ENCODE data around the gene PDE6G.

DNA sequence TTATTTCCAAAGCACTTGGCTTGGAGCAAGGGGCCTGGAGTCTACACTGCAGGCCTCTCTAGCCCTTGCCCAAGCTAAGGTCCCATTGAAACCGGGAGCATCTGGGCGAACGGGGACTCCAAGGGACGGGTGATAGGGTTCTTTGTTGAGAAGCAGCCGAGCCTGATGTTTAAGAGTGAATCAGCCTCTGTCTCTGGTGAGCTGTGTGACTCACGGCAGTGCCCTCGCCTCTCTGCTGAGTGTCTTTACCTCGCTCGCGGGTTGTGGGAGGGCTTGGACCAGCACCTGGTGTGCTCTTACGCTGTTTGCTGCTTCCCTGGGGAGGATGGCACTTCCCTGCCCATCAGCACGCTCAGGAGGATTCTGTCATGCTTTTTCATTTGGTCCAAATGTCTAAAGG, 28.8 kb upstream of the PDE6G start:
- TF ChIP-seq, protein P1, sequence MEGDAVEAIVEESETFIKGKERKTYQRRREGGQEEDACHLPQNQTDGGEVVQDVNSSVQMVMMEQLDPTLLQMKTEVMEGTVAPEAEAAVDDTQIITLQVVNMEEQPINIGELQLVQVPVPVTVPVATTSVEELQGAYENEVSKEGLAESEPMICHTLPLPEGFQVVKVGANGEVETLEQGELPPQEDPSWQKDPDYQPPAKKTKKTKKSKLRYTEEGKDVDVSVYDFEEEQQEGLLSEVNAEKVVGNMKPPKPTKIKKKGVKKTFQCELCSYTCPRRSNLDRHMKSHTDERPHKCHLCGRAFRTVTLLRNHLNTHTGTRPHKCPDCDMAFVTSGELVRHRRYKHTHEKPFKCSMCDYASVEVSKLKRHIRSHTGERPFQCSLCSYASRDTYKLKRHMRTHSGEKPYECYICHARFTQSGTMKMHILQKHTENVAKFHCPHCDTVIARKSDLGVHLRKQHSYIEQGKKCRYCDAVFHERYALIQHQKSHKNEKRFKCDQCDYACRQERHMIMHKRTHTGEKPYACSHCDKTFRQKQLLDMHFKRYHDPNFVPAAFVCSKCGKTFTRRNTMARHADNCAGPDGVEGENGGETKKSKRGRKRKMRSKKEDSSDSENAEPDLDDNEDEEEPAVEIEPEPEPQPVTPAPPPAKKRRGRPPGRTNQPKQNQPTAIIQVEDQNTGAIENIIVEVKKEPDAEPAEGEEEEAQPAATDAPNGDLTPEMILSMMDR (IDR thresholded peaks at IDR 0.05), result no peak
- no peak for TF ChIP-seq POLR2A (IDR thresholded peaks at IDR 0.05)

Measured in body of pancreas (tissue), 4 donors.